ENCODE measurements around the gene OSGIN1. TPM values are rescaled to one million over a fixed set of nuclear protein-coding genes. Genes with fewer than 3 reads are reported as not detected.

The OSGIN1 gene
- total RNA-seq, 2 experiments from 2014 or later, result 0.85 to 1.1 TPM

DNA sequence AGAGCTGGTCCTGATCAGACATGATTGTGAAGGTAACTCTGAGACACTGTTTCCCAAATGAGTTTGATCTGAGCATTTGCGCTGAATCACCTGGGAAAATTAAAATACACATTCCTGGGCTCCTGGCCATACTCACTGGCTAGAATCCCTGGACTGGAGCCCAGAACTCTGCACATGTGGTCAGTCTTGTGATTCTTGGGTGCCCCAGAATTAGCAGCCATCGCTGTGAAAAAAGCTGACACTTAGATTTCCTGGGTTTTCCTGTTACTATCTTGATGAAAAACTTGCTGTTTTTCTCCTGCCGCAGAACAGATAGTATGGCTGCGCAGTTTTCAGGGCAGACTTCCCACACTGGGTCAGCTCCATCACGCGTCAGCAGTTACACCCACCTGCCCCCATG is 39.6 kb downstream of the OSGIN1 start:
- no peak for DNase-seq
- Mint-ChIP-seq H3K4me3 (no peak overlapping the region), H3K36me3 (no peaks in the 10 kb centered on the region), H3K27me3 (peaks cover 36% of the 10 kb centered on the region), H3K9me3 (peaks cover 3% of the 10 kb centered on the region), H3K4me1 (no peaks in the 10 kb centered on the region), H3K27ac (no peak overlapping the region)
- POLR2A ChIA-PET, result no interaction called here
- no peak for ATAC-seq (ENCODE audit: low read depth)

DNA sequence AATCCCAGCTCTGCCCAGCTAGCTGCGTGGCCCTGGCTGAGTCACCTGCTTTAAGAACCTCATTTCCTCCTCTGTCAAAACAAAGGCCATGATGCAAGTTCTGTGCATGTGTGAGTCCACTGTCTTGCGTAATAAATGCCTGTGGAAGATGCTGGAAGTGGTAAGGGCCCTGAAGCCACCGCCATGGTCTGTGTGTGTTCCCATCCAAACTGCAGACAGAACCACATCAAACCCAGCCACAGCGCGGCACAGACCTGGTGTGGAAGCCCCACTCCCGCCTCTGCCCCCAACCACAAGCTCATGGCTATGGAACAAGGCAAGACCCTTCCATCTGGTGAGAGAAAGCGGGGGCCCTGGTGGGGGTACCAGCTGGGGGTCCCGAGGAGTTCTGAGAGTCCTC is 41.0 kb downstream of the OSGIN1 start:
- Mint-ChIP-seq H3K4me3 (no peak overlapping the region), H3K9me3 (peaks cover 3% of the 10 kb centered on the region), H3K27me3 (peaks cover 30% of the 10 kb centered on the region), H3K36me3 (no peaks in the 10 kb centered on the region), H3K4me1 (no peaks in the 10 kb centered on the region), H3K27ac (no peak overlapping the region)
- DNase-seq, result no peak
- peak; percentile 36 for ATAC-seq (ENCODE audit: low read depth)
- POLR2A ChIA-PET, result no interaction called here

DNA sequence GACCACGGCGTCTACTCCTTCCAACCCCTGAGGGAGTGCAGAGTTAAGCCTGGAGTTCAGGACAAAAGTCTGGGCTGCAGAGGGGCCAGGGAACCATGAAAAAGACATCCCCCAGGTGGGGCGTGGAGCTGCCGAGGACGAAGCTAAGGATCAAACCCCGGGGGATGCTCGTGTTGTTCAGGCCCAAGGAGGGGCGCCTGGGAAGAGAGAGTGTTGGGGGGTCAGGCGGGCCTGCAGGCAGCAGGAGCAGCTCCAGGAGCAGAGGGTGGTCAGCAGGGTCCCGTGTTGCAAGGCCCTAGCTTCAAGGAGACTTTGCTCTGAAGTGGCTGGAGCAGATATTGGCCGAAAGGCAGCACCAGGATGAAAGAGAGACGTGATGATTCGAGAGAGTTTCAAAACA is 41.7 kb downstream of the OSGIN1 start:
- POLR2A ChIA-PET, result no interaction called here
- Mint-ChIP-seq H3K27ac (no peak overlapping the region), H3K9me3 (peaks cover 3% of the 10 kb centered on the region), H3K36me3 (no peaks in the 10 kb centered on the region), H3K4me1 (no peaks in the 10 kb centered on the region), H3K27me3 (peaks cover 28% of the 10 kb centered on the region), H3K4me3 (no peak overlapping the region)
- no peak for ATAC-seq (ENCODE audit: low read depth)
- DNase-seq, result no peak

DNA sequence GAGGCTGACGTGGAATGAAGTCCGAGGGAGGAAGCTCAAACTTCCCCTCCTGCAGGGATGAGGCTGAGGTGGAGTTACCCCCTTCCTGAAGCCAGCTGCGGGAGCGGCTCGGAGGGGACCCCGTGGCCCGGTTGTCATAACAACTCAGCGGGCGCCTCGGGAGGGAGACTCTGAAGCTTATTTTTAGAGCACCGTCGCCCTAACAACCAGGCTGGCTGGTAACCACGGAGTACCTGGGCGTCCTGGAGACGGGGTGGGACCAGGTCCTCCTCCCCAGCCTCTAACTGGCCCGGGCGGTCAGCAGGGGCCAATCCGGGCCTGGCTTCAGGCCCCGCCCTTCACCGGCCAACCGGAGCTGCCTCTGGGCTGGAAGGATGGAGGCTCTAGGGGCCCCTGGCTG is 42.7 kb downstream of the OSGIN1 start:
- H3K4me1 Mint-ChIP-seq, result no peaks in the 10 kb centered on the region
- peaks cover 3% of the 10 kb centered on the region for H3K9me3 Mint-ChIP-seq
- H3K36me3 Mint-ChIP-seq, result no peaks in the 10 kb centered on the region
- no peak overlapping the region for H3K27ac Mint-ChIP-seq
- H3K27me3 Mint-ChIP-seq, result peaks cover 28% of the 10 kb centered on the region
- ATAC-seq (ENCODE audit: low read depth) (no peak), DNase-seq (no peak)
- no peak overlapping the region for H3K4me3 Mint-ChIP-seq
- POLR2A ChIA-PET, result no interaction called here

DNA sequence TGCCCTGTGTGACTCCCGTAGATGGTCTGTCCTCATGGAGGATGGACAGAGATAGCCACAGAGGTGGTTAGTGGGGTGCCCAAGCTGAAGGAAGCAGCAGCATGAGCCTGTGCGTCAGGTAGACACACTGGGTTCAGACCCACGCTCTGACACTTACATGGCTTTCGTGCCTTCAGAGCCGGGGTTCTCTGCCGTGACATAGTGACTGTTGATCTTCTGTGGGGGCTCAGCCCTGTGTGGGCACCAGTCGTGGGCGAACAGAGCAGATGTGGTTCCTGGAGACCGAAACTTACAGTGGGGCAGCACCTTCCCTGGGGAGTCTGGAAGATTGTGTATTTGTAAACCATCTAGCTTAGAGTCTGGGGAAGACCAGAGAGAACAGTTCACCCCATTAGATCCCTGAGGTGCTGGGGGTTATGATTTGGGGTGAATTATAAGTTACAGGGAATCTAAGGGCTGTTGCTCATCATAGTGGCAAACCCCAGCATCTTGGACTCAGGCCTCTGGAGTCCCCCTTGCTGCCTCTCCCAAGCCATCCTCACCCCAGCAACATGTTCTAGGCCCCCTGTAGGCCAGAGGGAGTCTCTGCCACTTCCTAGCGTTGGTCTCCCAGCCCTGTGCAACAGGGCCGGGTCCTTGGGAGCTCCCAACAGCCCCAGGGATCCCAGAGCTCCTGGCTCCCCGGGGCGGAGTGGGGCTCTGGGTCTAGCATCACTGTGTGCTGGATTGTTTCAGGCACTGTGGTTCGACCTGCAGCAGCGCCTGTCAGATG is 43.6 kb downstream of the OSGIN1 start:
- ATAC-seq (ENCODE audit: low read depth) (no peak), DNase-seq (no peak)
- Mint-ChIP-seq H3K9me3 (peaks cover 3% of the 10 kb centered on the region), H3K27me3 (peaks cover 27% of the 10 kb centered on the region), H3K27ac (no peak overlapping the region), H3K36me3 (no peaks in the 10 kb centered on the region), H3K4me3 (no peak overlapping the region), H3K4me1 (no peaks in the 10 kb centered on the region)
- POLR2A ChIA-PET, result no interaction called here

DNA sequence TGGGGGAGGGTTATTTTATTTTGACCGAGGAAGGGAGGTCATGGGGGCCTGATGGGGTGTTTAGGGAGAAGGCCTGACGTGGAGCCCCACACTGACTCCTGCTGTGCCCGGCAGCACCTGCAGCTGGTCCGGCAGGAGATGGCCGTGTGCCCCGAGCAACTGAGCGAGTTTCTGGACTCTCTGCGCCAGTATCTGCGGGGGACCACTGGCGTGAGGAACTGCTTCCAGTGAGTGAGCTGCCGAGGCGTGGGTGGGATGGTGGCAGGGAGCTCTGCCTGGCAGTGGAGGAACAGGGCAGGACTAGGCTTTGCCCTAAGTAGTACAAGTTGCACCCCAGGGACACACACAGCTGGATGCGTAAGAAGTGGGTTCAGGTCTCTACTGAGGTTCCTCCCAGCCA is 45.1 kb downstream of the OSGIN1 start:
- Mint-ChIP-seq H3K27me3 (peaks cover 23% of the 10 kb centered on the region), H3K27ac (no peak overlapping the region), H3K4me1 (no peaks in the 10 kb centered on the region), H3K36me3 (no peaks in the 10 kb centered on the region), H3K9me3 (no peaks in the 10 kb centered on the region), H3K4me3 (no peak overlapping the region)
- ATAC-seq (ENCODE audit: low read depth), result no peak
- POLR2A ChIA-PET, result no interaction called here
- no peak for DNase-seq

DNA sequence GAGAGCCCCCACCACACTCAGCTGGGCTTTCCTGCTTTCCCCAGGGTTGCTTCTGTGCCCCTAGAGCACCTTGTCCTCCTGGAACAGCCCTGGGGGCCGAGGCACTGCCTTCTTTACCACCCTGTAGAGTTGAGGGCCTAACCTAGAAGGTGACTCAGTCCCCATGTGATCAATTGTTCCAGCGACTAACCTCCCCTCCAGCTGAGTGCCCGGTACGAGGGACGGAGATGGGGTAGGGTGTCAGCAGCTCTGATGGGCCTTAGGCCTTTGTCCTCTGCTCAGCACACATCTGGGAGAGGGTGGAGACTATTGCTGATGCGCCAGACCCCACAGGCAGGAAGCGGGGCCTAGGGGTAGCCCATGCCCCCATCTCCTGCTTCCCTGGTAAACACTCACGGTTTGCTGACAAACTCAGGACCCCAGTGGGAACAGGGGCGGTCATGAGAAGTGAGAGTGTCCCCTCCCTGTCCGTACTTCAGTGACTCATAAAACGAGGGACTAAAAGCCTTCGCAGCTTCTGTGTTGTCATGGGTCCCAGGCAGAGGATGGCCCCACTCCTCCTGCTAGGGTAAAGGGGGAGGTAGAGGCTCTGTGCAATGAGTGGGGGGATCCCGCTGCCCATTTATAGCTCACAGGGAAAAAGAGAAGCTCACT is 48.1 kb downstream of the OSGIN1 start:
- no peaks in the 10 kb centered on the region for H3K36me3 Mint-ChIP-seq
- no peak for ATAC-seq (ENCODE audit: low read depth)
- no peak overlapping the region for H3K27ac Mint-ChIP-seq
- DNase-seq, result no peak
- no peak overlapping the region for H3K4me3 Mint-ChIP-seq
- H3K4me1 Mint-ChIP-seq, result no peaks in the 10 kb centered on the region
- POLR2A ChIA-PET, result no interaction called here
- H3K27me3 Mint-ChIP-seq, result peaks cover 7% of the 10 kb centered on the region
- H3K9me3 Mint-ChIP-seq, result no peaks in the 10 kb centered on the region

DNA sequence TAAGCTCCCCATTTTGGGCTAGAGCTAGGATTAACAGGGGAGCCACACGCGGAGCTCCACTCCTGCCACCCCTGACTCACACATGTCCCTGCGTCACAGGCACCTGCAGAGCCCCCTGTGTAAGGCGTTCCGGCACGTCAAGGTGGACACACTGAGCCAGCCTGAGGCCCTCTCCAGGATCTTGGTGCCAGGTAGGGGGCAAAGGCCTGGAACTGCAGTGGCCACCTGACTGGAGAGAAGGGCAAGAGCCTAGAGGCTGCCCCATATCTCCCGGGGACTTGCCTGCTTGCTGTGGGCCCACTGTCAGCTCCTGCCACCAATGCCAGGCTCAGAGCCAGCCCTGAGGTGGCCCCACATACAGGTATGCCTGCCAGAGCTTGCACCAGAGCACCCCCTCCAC is 48.7 kb downstream of the OSGIN1 start:
- POLR2A ChIA-PET, result no interaction called here
- Mint-ChIP-seq H3K9me3 (no peaks in the 10 kb centered on the region), H3K4me3 (no peak overlapping the region), H3K4me1 (no peaks in the 10 kb centered on the region), H3K27ac (no peak overlapping the region), H3K27me3 (peaks cover 2% of the 10 kb centered on the region), H3K36me3 (no peaks in the 10 kb centered on the region)
- DNase-seq, result no peak
- no peak for ATAC-seq (ENCODE audit: low read depth)

DNA sequence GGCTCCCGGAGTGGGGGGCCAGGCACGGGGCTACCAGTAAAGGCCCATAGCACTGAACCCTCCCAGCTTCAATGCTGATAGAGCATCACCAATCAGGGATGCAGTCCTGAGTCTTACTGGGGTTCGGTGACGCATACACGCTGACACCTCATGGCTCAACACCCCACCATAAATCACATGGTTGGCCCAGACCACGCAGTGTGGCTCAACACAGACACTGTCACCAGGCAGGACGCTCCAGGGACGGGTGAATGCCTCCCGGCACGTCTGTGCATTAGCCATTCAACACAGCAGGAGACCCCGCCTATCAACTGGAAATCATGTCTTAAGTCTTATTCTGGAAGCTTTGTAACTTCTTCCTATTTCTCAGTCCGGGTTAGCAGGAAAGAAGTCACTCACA is 50.0 kb downstream of the OSGIN1 start:
- Mint-ChIP-seq H3K4me3 (no peak overlapping the region), H3K4me1 (no peaks in the 10 kb centered on the region), H3K36me3 (no peaks in the 10 kb centered on the region), H3K9me3 (no peaks in the 10 kb centered on the region), H3K27me3 (peaks cover 2% of the 10 kb centered on the region), H3K27ac (no peak overlapping the region)
- DNase-seq, result no peak
- POLR2A ChIA-PET, result no interaction called here
- no peak for ATAC-seq (ENCODE audit: low read depth)

DNA sequence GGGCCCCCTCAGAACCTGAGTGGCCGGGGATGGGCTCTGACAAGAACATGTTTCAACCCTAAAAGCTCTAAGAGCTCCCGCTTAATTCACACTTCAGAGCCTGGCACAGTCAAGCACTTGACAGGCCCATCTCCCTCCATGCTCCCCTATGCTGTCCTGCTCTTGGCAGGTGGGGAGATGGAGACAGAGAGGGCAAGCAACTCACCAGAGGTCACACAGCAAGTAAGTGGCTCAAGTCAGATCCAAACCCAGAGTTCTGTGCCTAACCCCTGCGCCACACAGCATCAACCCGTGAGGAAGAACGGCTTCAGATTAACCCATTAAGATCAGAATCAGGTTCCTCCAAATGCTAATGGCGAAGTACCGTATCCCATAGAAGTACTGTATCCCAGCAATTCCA is 51.4 kb downstream of the OSGIN1 start:
- Mint-ChIP-seq H3K27me3 (no peaks in the 10 kb centered on the region), H3K9me3 (no peaks in the 10 kb centered on the region), H3K27ac (no peak overlapping the region), H3K4me1 (no peaks in the 10 kb centered on the region), H3K4me3 (no peak overlapping the region), H3K36me3 (no peaks in the 10 kb centered on the region)
- POLR2A ChIA-PET, result no interaction called here
- ATAC-seq (ENCODE audit: low read depth), result no peak
- no peak for DNase-seq

DNA sequence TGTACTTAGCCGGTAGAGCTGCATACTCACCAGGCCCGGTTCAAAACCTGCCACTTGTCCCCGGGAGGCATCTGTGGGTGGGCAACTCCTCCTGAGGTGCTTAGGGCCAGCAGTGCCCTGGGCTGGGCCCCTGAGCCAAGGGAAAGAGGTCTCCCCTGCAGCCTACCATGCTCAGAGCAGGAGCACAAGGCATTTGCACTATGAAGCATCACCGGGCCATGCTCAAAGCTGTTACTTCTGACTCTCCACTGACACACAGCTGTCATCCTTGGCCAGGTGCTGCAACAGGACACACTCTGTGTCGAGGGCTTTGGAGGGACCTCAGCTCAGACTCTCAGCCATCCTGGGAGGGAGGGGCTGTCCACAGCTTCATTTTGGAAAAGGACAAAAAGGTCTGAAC is 52.4 kb downstream of the OSGIN1 start:
- Mint-ChIP-seq H3K4me1 (no peaks in the 10 kb centered on the region), H3K27ac (no peak overlapping the region), H3K9me3 (no peaks in the 10 kb centered on the region), H3K4me3 (no peak overlapping the region), H3K36me3 (no peaks in the 10 kb centered on the region), H3K27me3 (no peaks in the 10 kb centered on the region)
- DNase-seq, result no peak
- ATAC-seq (ENCODE audit: low read depth), result no peak
- POLR2A ChIA-PET, result no interaction called here

DNA sequence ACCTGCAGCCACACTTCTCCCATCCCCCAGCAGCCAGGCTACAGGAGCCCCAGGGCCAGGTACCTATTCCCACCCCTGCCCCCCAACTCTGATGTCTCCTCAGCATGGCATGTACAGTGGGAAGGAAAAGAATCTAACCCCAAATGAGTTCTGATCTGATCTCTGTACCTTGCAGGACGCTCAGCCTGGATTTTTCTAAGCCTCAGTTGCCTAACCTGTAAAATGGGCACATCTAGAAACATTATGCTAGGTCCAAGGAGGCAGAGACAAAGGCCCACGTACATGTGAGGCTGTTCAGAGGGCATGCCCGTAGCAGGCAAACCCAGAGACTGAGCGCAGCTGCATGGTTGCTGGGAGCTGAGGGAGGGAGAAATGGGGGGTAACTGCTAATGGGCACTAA is 54.5 kb downstream of the OSGIN1 start:
- H3K36me3 Mint-ChIP-seq, result no peaks in the 10 kb centered on the region
- no peak overlapping the region for H3K4me3 Mint-ChIP-seq
- no peak for ATAC-seq (ENCODE audit: low read depth)
- H3K4me1 Mint-ChIP-seq, result no peaks in the 10 kb centered on the region
- no peaks in the 10 kb centered on the region for H3K9me3 Mint-ChIP-seq
- POLR2A ChIA-PET, result no interaction called here
- no peak for DNase-seq
- no peaks in the 10 kb centered on the region for H3K27me3 Mint-ChIP-seq
- no peak overlapping the region for H3K27ac Mint-ChIP-seq

DNA sequence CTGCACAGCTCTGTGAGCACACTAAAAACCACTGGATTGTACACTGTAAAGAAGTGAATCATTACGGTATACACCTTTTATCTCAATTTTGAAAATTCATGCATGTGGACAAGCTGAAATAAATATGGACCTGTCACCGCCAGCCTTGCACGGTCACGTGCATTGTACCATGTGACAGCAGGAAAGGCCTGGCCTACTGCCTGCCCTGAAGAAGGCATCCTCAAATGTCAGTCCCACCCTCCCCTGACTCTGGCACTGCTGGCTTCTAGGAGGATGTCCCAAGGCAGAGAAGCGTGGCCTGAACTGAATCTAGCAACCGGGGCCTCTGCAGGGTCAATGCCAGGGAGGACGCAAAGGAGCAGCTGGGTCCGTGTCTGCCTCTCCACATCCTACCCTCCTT is 54.9 kb downstream of the OSGIN1 start:
- Mint-ChIP-seq H3K36me3 (no peaks in the 10 kb centered on the region), H3K4me3 (no peak overlapping the region), H3K4me1 (no peaks in the 10 kb centered on the region), H3K27ac (no peak overlapping the region), H3K9me3 (no peaks in the 10 kb centered on the region), H3K27me3 (no peaks in the 10 kb centered on the region)
- ATAC-seq (ENCODE audit: low read depth) (no peak), DNase-seq (no peak)
- POLR2A ChIA-PET, result no interaction called here

DNA sequence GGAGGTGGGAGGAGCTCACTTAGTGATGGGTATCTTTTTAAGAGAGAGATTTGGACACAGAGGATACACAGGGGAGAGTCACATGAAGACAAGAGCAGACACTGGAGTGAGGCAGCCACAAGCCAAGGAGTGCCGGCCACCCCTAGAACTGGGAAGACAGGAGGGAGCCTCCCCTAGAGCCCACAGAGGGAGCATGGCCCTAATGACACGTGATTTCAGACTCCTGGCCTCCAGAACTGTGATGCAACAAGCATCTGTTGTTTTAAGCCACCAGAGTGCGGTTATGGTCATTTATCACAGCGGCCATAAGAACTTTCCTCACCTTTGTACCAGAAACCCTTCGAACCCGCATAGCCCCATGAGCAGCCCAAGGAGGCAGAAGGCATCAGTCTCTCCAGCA is 56.2 kb downstream of the OSGIN1 start:
- H3K27ac Mint-ChIP-seq, result no peak overlapping the region
- H3K4me1 Mint-ChIP-seq, result peaks cover 2% of the 10 kb centered on the region
- no peak for DNase-seq
- H3K27me3 Mint-ChIP-seq, result no peaks in the 10 kb centered on the region
- ATAC-seq (ENCODE audit: low read depth), result no peak
- no peak overlapping the region for H3K4me3 Mint-ChIP-seq
- no peaks in the 10 kb centered on the region for H3K36me3 Mint-ChIP-seq
- POLR2A ChIA-PET, result interaction anchor here (0.7 kb wide), 1 partner anchor 24 kb away, joined by 3 read pairs; no protein-coding TSS in a partner anchor
- no peaks in the 10 kb centered on the region for H3K9me3 Mint-ChIP-seq
